Measurements from ENCODE around the gene POLR2C. TPM values are rescaled to one million over a fixed set of nuclear protein-coding genes. Genes with fewer than 3 reads are reported as not detected.
A peak's percentile ranks its signal among the peaks of the same experiment; 100 is the strongest.
"Not testable (repeated sequence)": the region's sequence is repeated elsewhere in the genome, so short reads cannot be mapped to it uniquely, and the experiment has no call there.

POLR2C gene
- total RNA-seq, 1 donor = 126 TPM

- DNase-seq (ENCODE audit: low read depth in 2 of 3, low spot score in 2 of 3) = peak in 1 of 3 donors; percentile 43
These were observed 16.1 kb downstream of the POLR2C start for GRCh38 chr16:57478396-57479204.

GRCh38 chr16:57479205-57479975, 16.9 kb downstream of the POLR2C start:
- DNase-seq (ENCODE audit: low read depth in 2 of 3, low spot score in 2 of 3) = no peak

- DNase-seq (ENCODE audit: low read depth in 2 of 3, low spot score in 2 of 3) = no peak
These were observed 17.7 kb downstream of the POLR2C start for GRCh38 chr16:57479976-57480753.

GRCh38 chr16:57480754-57481230, 18.3 kb downstream of the POLR2C start:
- DNase-seq (ENCODE audit: low read depth in 2 of 3, low spot score in 2 of 3) = no peak

GRCh38 chr16:57481421-57481820, 18.9 kb downstream of the POLR2C start:
- DNase-seq (ENCODE audit: low read depth in 2 of 3, low spot score in 2 of 3) = no peak

GRCh38 chr16:57482845-57483545, 20.5 kb downstream of the POLR2C start:
- no peak for DNase-seq (ENCODE audit: low read depth in 2 of 3, low spot score in 2 of 3)

GRCh38 chr16:57483725-57484514, 21.4 kb downstream of the POLR2C start:
- no peak for DNase-seq (ENCODE audit: low read depth in 2 of 3, low spot score in 2 of 3)

GRCh38 chr16:57484515-57485005, 22.1 kb downstream of the POLR2C start:
- no peak for DNase-seq (ENCODE audit: low read depth in 2 of 3, low spot score in 2 of 3)

- no peak for DNase-seq (ENCODE audit: low read depth in 2 of 3, low spot score in 2 of 3)
These were observed 22.8 kb downstream of the POLR2C start for GRCh38 chr16:57485091-57485915.

GRCh38 chr16:57485916-57486857, 23.7 kb downstream of the POLR2C start, which contains the start of gene DOK4:
DOK4 (minus strand) TSS chr16:57486493; CDS start chr16:57479507, 6,986 bp downstream.
- DNase-seq (ENCODE audit: low read depth in 2 of 3, low spot score in 2 of 3) = peak; percentile 50 to 67 (median 64)

- no peak for DNase-seq (ENCODE audit: low read depth in 2 of 3, low spot score in 2 of 3)
These were observed 24.7 kb downstream of the POLR2C start for GRCh38 chr16:57486858-57487834.

GRCh38 chr16:57489229-57489628, 26.8 kb downstream of the POLR2C start:
- DNase-seq (ENCODE audit: low read depth in 2 of 3, low spot score in 2 of 3) = no peak

GRCh38 chr16:57493767-57494166, 31.3 kb downstream of the POLR2C start:
- no peak for DNase-seq (ENCODE audit: low read depth in 2 of 3, low spot score in 2 of 3)

GRCh38 chr16:57497121-57497520, 34.6 kb downstream of the POLR2C start:
- DNase-seq (ENCODE audit: low read depth in 2 of 3, low spot score in 2 of 3) = no peak

- no peak for DNase-seq (ENCODE audit: low read depth in 2 of 3, low spot score in 2 of 3)
These were observed 35.6 kb downstream of the POLR2C start for GRCh38 chr16:57498031-57498430.

- DNase-seq (ENCODE audit: low read depth in 2 of 3, low spot score in 2 of 3) = not testable (repeated sequence)
These were observed 37.5 kb downstream of the POLR2C start for GRCh38 chr16:57499941-57500340.

Data from hematopoietic multipotent progenitor cell (in vitro differentiated cells).